Epithelial cell of proximal tubule (primary cell): ENCODE data around the gene ANKRD55. TPM values are rescaled to one million over a fixed set of nuclear protein-coding genes. Genes with fewer than 3 reads are reported as not detected.
A peak's percentile ranks its signal among the peaks of the same experiment; 100 is the strongest.

ENCODE experiments used
- DNase-seq: peaks from one replicate; pipeline ENCODE4 v3.0.0-alpha.2; 2011; ENCODE audit warnings: low read depth
- H3K4me3 ChIP-seq: 2 replicates; pipeline ENCODE4 v1.5.1; 2011; ENCODE audit warnings: low read depth, mild to moderate bottlenecking, low read length
- CTCF ChIP-seq: conservative IDR thresholded peaks from 2 replicates; pipeline ENCODE4 v1.5.1; 2012; ENCODE audit warnings: low read depth, mild to moderate bottlenecking, low read length
- total RNA-seq: library from RNA; depleted of rRNA; stranded (reverse); fragments of >200 nt; gene quantifications from 2 replicates; pipeline ENCODE4 v1.2.3, GENCODE V29; 2015

The ANKRD55 gene
- total RNA-seq, 1 donor from 2014 or later: not detected

- no peak for TF ChIP-seq CTCF
- no peak for DNase-seq
- no peak overlapping the region for H3K4me3 ChIP-seq
Observed at GRCh38 chr5:56176155-56176798, 56.9 kb downstream of the ANKRD55 start.

- DNase-seq: no peak
- no peak for TF ChIP-seq CTCF
- H3K4me3 ChIP-seq: no peak overlapping the region
Observed at GRCh38 chr5:56175488-56175887, 57.6 kb downstream of the ANKRD55 start.

GRCh38 chr5:56175021-56175420 is 58.1 kb downstream of the ANKRD55 start:
- no peak for DNase-seq

GRCh38 chr5:56172241-56172640 is 60.9 kb downstream of the ANKRD55 start:
- peak; percentile 82 for DNase-seq
- H3K4me3 ChIP-seq: no peak overlapping the region
- TF ChIP-seq CTCF: no peak

More at GRCh38 chr5:56175021-56175420, 58.1 kb downstream of the ANKRD55 start:
- H3K4me3 ChIP-seq: no peak overlapping the region
- TF ChIP-seq CTCF: no peak

GRCh38 chr5:56170557-56170956 is 62.6 kb downstream of the ANKRD55 start:
- H3K4me3 ChIP-seq: no peak overlapping the region
- TF ChIP-seq CTCF: no peak
- no peak for DNase-seq

GRCh38 chr5:56169949-56170348 is 63.2 kb downstream of the ANKRD55 start:
- DNase-seq: no peak
- H3K4me3 ChIP-seq: no peak overlapping the region
- TF ChIP-seq CTCF: no peak

- no peak for TF ChIP-seq CTCF
- H3K4me3 ChIP-seq: no peak overlapping the region
- no peak for DNase-seq
Observed at GRCh38 chr5:56169281-56169680, 63.8 kb downstream of the ANKRD55 start.
